BE2C (cell line): ENCODE measurements around the gene PEX1.
"Not testable (repeated sequence)": the region's sequence is repeated elsewhere in the genome, so short reads cannot be mapped to it uniquely, and the experiment has no call there.

Experiments used
- DNase-seq: peaks from one replicate; pipeline ENCODE4 v3.0.0-alpha.2; 2020
- H3K27me3 ChIP-seq: fragments of 250-450 bp; sonication (Bioruptor Pico); 2 replicates; pipeline ENCODE4 v1.5.1; 2020; ENCODE audit warnings: mild to moderate bottlenecking
- H3K36me3 ChIP-seq: fragments of 250-450 bp; sonication (Bioruptor Pico); 2 replicates; pipeline ENCODE4 v1.5.1; 2020; ENCODE audit warnings: mild to moderate bottlenecking
- H3K4me1 ChIP-seq: fragments of 250-450 bp; sonication (Bioruptor Pico); 2 replicates; pipeline ENCODE4 v1.5.1; 2020
- H3K4me3 ChIP-seq: 2 replicates; pipeline ENCODE4 v1.5.1; 2011; ENCODE audit warnings: low read depth, low read length
- H3K9me3 ChIP-seq: fragments of 250-450 bp; sonication (Bioruptor Pico); 2 replicates; pipeline ENCODE4 v1.5.1; 2020
- TF ChIP-seq, protein P1 (sequence below): IDR thresholded peaks from 2 replicates; pipeline ENCODE4 v1.5.1; 2012; ENCODE audit warnings: mild to moderate bottlenecking, low read depth, low read length

PEX1 gene

DNA sequence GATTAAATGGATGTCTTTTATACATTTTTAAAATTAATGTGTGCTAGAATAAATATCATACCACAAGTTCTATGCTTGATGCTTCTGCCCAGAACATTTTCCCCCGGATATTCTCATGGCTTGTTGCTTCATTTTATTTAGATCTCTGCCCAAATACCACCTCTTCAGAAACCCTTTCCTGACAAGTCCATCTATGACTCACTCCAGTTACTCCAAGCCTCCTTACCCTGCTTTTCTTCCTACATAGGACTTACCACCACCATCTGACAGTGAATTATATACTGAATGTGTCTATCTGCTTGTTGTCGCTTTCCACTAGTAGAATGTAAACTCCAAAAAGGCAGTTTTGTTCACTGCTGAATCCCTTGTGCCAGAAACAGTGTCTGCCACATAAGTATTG lies 31.4 kb downstream of the PEX1 start:
- TF ChIP-seq, protein P1, sequence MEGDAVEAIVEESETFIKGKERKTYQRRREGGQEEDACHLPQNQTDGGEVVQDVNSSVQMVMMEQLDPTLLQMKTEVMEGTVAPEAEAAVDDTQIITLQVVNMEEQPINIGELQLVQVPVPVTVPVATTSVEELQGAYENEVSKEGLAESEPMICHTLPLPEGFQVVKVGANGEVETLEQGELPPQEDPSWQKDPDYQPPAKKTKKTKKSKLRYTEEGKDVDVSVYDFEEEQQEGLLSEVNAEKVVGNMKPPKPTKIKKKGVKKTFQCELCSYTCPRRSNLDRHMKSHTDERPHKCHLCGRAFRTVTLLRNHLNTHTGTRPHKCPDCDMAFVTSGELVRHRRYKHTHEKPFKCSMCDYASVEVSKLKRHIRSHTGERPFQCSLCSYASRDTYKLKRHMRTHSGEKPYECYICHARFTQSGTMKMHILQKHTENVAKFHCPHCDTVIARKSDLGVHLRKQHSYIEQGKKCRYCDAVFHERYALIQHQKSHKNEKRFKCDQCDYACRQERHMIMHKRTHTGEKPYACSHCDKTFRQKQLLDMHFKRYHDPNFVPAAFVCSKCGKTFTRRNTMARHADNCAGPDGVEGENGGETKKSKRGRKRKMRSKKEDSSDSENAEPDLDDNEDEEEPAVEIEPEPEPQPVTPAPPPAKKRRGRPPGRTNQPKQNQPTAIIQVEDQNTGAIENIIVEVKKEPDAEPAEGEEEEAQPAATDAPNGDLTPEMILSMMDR: no peak
- no peaks in the 10 kb centered on the region for H3K36me3 ChIP-seq

DNA sequence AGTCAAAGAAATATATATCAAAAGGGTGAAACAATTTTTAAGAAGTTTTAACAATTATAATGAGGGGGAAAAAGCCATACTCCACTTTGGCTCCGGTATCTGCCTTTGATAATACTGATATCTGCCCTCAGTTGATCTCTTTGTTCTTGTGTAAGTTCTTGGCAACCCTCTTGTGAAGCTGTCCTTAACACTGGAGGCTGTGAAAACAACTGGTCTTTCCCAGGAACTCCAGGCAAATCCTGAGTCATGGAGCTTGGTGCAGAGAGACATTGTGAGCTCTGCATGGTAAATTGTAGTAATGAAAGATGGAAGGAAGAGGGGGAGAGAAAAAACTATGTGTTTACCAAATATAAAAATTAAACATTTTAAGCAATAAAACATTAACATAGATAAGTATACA lies 38.7 kb downstream of the PEX1 start:
- Histone ChIP-seq H3K36me3 (peaks cover 5% of the 10 kb centered on the region), H3K4me1 (no peaks in the 10 kb centered on the region), H3K4me3 (no peak overlapping the region), H3K27me3 (no peaks in the 10 kb centered on the region), H3K9me3 (no peaks in the 10 kb centered on the region)
- DNase-seq: no peak
- TF ChIP-seq, protein P1: no peak

More for the DNA sequence above, 31.4 kb downstream of the PEX1 start:
- Histone ChIP-seq H3K9me3 (no peaks in the 10 kb centered on the region), H3K27me3 (no peaks in the 10 kb centered on the region), H3K4me3 (no peak overlapping the region), H3K4me1 (no peaks in the 10 kb centered on the region)
- no peak for DNase-seq

DNA sequence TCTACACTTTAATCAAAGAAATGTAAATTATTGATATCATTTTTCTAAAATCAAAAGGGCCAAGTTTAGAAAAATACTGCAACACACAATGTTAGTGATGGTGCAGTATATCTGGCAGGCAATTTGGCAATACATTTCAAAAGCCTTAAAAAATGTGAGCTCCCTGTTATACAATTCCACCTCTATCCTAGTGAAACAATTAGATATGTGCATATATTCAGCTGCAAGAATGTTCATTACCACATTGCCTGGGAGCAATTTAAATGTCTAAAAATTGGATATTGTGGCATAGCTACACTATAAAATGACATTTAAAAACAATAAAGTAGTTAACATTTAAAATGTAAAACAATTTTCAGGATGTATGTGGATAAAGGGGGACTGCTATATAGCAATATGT lies 40.5 kb downstream of the PEX1 start:
- H3K36me3 ChIP-seq: peaks cover 5% of the 10 kb centered on the region
- no peaks in the 10 kb centered on the region for H3K4me1 ChIP-seq
- no peaks in the 10 kb centered on the region for H3K9me3 ChIP-seq
- no peak for DNase-seq
- no peaks in the 10 kb centered on the region for H3K27me3 ChIP-seq
- TF ChIP-seq, protein P1: no peak
- no peak overlapping the region for H3K4me3 ChIP-seq

DNA sequence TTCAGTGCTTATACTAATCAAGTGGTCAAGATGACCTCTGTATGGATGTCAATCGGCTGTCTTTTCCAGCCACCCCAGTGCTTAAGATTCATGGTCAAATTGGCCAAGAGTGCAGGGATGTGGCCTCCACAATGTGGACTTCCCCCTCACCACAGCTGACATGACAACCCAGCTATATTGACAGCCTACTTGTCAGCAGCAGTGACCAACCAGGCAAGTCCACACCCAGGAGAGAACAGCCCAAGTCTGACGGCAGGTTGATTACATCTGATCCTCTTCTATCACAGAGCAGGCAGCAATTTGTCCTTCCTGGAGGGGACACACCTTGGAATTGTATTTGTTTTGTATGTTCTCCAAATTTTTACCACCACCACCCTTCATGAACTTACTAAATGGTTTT lies 42.3 kb downstream of the PEX1 start:
- H3K4me3 ChIP-seq: no peak overlapping the region
- H3K9me3 ChIP-seq: no peaks in the 10 kb centered on the region
- peaks cover 2% of the 10 kb centered on the region for H3K36me3 ChIP-seq
- no peaks in the 10 kb centered on the region for H3K27me3 ChIP-seq
- TF ChIP-seq, protein P1: no peak
- no peaks in the 10 kb centered on the region for H3K4me1 ChIP-seq
- no peak for DNase-seq

DNA sequence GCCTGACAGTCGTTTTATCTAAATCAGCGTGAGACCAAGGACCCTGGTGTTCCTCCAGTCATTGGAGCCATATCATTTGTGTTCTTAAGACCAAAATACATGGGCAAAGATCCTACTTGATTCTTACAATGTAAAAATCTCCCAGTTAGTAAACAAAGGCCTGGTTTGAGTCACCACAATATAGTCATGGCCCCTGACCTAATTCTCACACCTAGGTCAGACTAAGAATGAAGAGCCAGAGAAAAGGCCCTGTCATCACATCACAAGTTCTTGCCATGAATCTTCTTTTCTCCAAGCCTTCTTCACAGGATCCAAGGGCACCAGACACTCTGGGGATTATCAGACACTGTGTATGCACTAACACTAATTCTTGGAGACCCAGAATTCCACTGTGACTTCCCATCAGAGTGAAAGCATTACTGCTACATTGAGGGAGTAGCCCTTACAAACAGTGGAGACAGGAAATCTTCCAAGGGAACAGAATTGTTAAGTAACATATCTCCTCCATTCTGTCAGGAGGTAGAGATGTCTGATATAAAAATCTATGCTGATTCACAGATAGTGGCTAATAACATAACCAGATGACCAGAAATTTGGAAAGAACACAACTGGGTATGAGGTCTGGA lies 42.9 kb downstream of the PEX1 start:
- Histone ChIP-seq H3K36me3 (no peaks in the 10 kb centered on the region; the same call in 1 of the 2 replicates), H3K4me1 (no peaks in the 10 kb centered on the region), H3K4me3 (no peak overlapping the region), H3K9me3 (no peaks in the 10 kb centered on the region), H3K27me3 (no peaks in the 10 kb centered on the region)
- TF ChIP-seq, protein P1: no peak
- no peak for DNase-seq

DNA sequence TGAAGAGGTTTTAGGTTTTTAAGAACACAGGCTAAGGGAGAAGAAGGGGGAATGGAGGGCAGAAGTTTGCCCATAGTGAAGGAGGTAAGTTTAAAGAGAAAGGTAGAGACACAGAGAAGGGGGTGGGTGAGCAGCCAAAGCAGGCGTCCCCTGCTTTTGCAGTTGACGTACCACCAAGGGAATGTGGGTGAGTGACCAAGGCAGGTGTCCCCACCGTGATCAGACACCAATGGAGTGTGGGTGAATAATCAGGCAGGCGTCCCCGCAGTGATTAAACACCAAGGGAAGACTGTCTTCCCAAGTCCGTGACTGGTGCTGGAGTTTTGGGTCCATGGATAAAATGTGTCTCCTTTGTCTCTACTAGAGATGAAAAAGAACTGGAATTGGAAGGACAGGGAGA lies 44.1 kb downstream of the PEX1 start:
- not testable (repeated sequence) for H3K4me3 ChIP-seq, H3K9me3 ChIP-seq, H3K36me3 ChIP-seq, DNase-seq, H3K4me1 ChIP-seq, H3K27me3 ChIP-seq

DNA sequence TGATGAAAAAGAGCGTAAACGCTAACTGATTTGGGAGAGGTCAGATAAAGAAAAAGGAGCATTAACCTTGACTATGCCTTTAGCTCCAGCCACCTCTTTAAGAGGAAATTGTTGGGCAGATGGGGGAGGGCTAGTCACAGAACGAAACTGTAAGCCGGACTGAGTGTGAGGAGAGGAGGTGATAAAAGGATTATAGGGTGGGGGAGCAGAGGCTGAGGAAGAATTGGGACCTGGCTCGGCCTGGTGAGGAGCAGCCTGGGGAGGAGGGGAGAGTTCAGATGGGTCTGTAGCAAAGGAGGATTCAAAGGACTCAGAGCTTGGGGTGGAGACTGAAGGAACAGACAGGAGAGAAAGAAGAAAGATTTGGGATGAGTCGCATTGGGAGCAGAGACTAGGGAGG lies 44.7 kb downstream of the PEX1 start:
- not testable (repeated sequence) for H3K4me1 ChIP-seq, DNase-seq, H3K9me3 ChIP-seq, H3K4me3 ChIP-seq, H3K36me3 ChIP-seq, H3K27me3 ChIP-seq

DNA sequence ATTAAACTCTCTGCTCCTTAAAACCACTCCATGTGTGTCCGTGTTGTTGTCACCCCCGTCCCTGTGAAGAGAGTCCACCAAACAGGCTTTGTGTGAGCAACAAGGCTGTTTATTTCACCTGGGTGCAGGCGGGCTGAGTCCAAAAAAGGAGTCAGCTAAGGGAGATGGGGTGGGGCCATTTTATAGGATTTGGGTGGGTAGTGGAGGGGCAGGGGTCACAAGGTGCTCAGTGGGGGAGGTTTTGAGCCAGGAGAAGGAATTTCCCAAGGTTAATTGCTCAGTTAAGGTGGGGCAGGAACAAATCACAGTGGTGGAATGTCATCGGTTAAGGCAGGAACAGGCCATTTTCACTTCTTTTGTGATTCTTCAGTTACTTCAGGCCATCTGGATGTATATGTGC lies 49.2 kb downstream of the PEX1 start:
- H3K9me3 ChIP-seq, H3K36me3 ChIP-seq, H3K27me3 ChIP-seq, H3K4me3 ChIP-seq, DNase-seq, H3K4me1 ChIP-seq: not testable (repeated sequence)
